ENCODE measurements around the gene ADRA2B. TPM values are rescaled to one million over a fixed set of nuclear protein-coding genes. Genes with fewer than 3 reads are reported as not detected.

The ADRA2B gene
- total and polyA plus RNA-seq, 2 donors (not counting 1 experiment from before 2014, with no cell fraction given), result 0.27 to 0.46 TPM

GRCh38 chr2:96119389-96119751 lies 3.0 kb upstream of the ADRA2B start:
- CTCF ChIA-PET, result no interaction called here
- 100% methylated on average over 4 of the region's 5 CpGs for WGBS (ENCODE audit: insufficient coverage)
- no peak overlapping the region for H3K27ac Mint-ChIP-seq
- H3K27me3 ChIP-seq (replicated peaks in 1 of 4; ENCODE audit: control extremely low read depth in 1 of 4, control insufficient read depth in 3 of 4, insufficient read depth in 4 of 4, low read length in 3 of 4), result peaks cover 0 to 51% (median 12%) of the 10 kb centered on the region in 4 experiments
- POLR2A ChIA-PET, result no interaction called here
- no peaks in the 10 kb centered on the region for H3K9me3 Mint-ChIP-seq (ENCODE audit: insufficient read depth)
- H3K27me3 Mint-ChIP-seq, result peaks cover 34% of the 10 kb centered on the region
- ATAC-seq (ENCODE audit: low read depth) (no peak), DNase-seq (no peak)
- H3K9ac ChIP-seq (ENCODE audit: low read length), result no peak overlapping the region
- intact Hi-C loops (cut with micrococcal nuclease), result no loop called here
- H3K4me3 ChIP-seq (ENCODE audit: control extremely low read depth in 1 of 5, extremely low read depth in 1 of 5, insufficient read depth in 1 of 5, low read depth in 2 of 5, low read length in 4 of 5), result no peak overlapping the region
- H3K4me1 Mint-ChIP-seq, result peaks cover 26% of the 10 kb centered on the region
- no peak overlapping the region for H2AFZ ChIP-seq (ENCODE audit: insufficient read depth, low read depth, low read length, poor library complexity, severe bottlenecking)
- H3K79me2 ChIP-seq (ENCODE audit: control insufficient read depth, insufficient read depth, low read length), result no peaks in the 10 kb centered on the region
- peaks cover 0 to 11% (median 0%) of the 10 kb centered on the region in 3 donors for H3K9me3 ChIP-seq (ENCODE audit: control extremely low read depth in 1 of 3, control insufficient read depth in 2 of 3, insufficient read depth in 1 of 3, low read length in 2 of 3)
- H3K27ac ChIP-seq (ENCODE audit: low read length in 2 of 2), result no peak overlapping the region
- H3K4me3 Mint-ChIP-seq, result peak overlapping the region; percentile 32
- H3K4me1 ChIP-seq (ENCODE audit: control insufficient read depth in 2 of 2, insufficient read depth in 2 of 2, low read length in 2 of 2), result peaks cover 18 to 22% of the 10 kb centered on the region in 2 donors
- TF ChIP-seq CTCF (IDR thresholded peaks at IDR 0.05) (no peak), EZH2 (IDR thresholded peaks at IDR 0.05; ENCODE audit: borderline replicate concordance, insufficient read depth, low read depth, low read length, poor library complexity, severe bottlenecking) (no peak)
- H3K4me2 ChIP-seq (replicated peaks; ENCODE audit: low read depth, low read length, poor library complexity, severe bottlenecking), result no peak overlapping the region
- H3K36me3 ChIP-seq (replicated peaks in 1 of 2; ENCODE audit: control extremely low read depth in 1 of 2, control insufficient read depth in 1 of 2, extremely low read depth in 1 of 2, insufficient read depth in 2 of 2, low read length in 1 of 2), result no peaks in the 10 kb centered on the region
- no peaks in the 10 kb centered on the region for H4K20me1 ChIP-seq (ENCODE audit: control insufficient read depth, insufficient read depth, low read length, poor library complexity, severe bottlenecking)

GRCh38 chr2:96118698-96119388 lies 2.5 kb upstream of the ADRA2B start:
- H3K4me1 ChIP-seq (ENCODE audit: control insufficient read depth in 2 of 2, insufficient read depth in 2 of 2, low read length in 2 of 2), result peaks cover 18 to 22% of the 10 kb centered on the region in 2 donors
- no peak for DNase-seq
- intact Hi-C loops (cut with micrococcal nuclease), result no loop called here
- CTCF ChIA-PET, result interaction anchor here (0.9 to 3.2 kb wide), 3 partner anchors 10 to 56 kb away, joined by 3 to 27 read pairs (median 3); no protein-coding TSS in a partner anchor
- Mint-ChIP-seq H3K27ac (no peak overlapping the region), H3K4me3 (peak overlapping the region; percentile 47), H3K9me3 (ENCODE audit: insufficient read depth) (no peaks in the 10 kb centered on the region), H3K4me1 (peaks cover 26% of the 10 kb centered on the region), H3K27me3 (peaks cover 34% of the 10 kb centered on the region)
- no peak overlapping the region for H2AFZ ChIP-seq (ENCODE audit: insufficient read depth, low read depth, low read length, poor library complexity, severe bottlenecking)
- H3K4me2 ChIP-seq (replicated peaks; ENCODE audit: low read depth, low read length, poor library complexity, severe bottlenecking), result no peak overlapping the region
- H3K4me3 ChIP-seq (ENCODE audit: control extremely low read depth in 1 of 5, extremely low read depth in 1 of 5, insufficient read depth in 1 of 5, low read depth in 2 of 5, low read length in 4 of 5), result no peak overlapping the region
- POLR2A ChIA-PET, result no interaction called here
- no peak overlapping the region for H3K27ac ChIP-seq (ENCODE audit: low read length in 2 of 2)
- peaks cover 0 to 51% (median 12%) of the 10 kb centered on the region in 4 experiments for H3K27me3 ChIP-seq (replicated peaks in 1 of 4; ENCODE audit: control extremely low read depth in 1 of 4, control insufficient read depth in 3 of 4, insufficient read depth in 4 of 4, low read length in 3 of 4)
- H3K79me2 ChIP-seq (ENCODE audit: control insufficient read depth, insufficient read depth, low read length), result no peaks in the 10 kb centered on the region
- H3K9ac ChIP-seq (ENCODE audit: low read length), result no peak overlapping the region
- TF ChIP-seq CTCF (IDR thresholded peaks at IDR 0.05), result no peak
- TF ChIP-seq EZH2 (IDR thresholded peaks at IDR 0.05; ENCODE audit: borderline replicate concordance, insufficient read depth, low read depth, low read length, poor library complexity, severe bottlenecking), result no peak
- no peaks in the 10 kb centered on the region for H4K20me1 ChIP-seq (ENCODE audit: control insufficient read depth, insufficient read depth, low read length, poor library complexity, severe bottlenecking)
- H3K36me3 ChIP-seq (replicated peaks in 1 of 2; ENCODE audit: control extremely low read depth in 1 of 2, control insufficient read depth in 1 of 2, extremely low read depth in 1 of 2, insufficient read depth in 2 of 2, low read length in 1 of 2), result no peaks in the 10 kb centered on the region
- peaks cover 0 to 11% (median 0%) of the 10 kb centered on the region in 3 donors for H3K9me3 ChIP-seq (ENCODE audit: control extremely low read depth in 1 of 3, control insufficient read depth in 2 of 3, insufficient read depth in 1 of 3, low read length in 2 of 3)
- 96% methylated on average over 13 of the region's 13 CpGs for WGBS (ENCODE audit: insufficient coverage)
- no peak for ATAC-seq (ENCODE audit: low read depth)
